Activated CD8-positive, alpha-beta memory T cell treated with anti-CD3 and anti-CD28 coated beads, Interleukin-2, amount 50 U/mL, for 1 hour (primary cell): ENCODE measurements around the gene TBC1D14.
A peak's percentile ranks its signal among the peaks of the same experiment; 100 is the strongest.
"Not testable (repeated sequence)": the region's sequence is repeated elsewhere in the genome, so short reads cannot be mapped to it uniquely, and the experiment has no call there.

ENCODE experiments used
- DNase-seq: peaks from one replicate; pipeline ENCODE4 v3.0.0-alpha.2; 2020; ENCODE audit errors: extremely low read depth

The TBC1D14 gene

GRCh38 chr4:6910340-6910959 lies 824 bp downstream of the TBC1D14 start:
- no peak for DNase-seq

GRCh38 chr4:6910960-6911874 lies 1.6 kb downstream of the TBC1D14 start:
- DNase-seq = no peak

GRCh38 chr4:6911917-6912316 lies 2.3 kb downstream of the TBC1D14 start:
- not testable (repeated sequence) for DNase-seq

- no peak for DNase-seq
These were observed 2.8 kb downstream of the TBC1D14 start for GRCh38 chr4:6912441-6912840.

GRCh38 chr4:6913350-6913905 lies 3.8 kb downstream of the TBC1D14 start:
- DNase-seq = no peak

GRCh38 chr4:6914448-6914847 lies 4.8 kb downstream of the TBC1D14 start:
- no peak for DNase-seq

GRCh38 chr4:6915041-6916005 lies 5.7 kb downstream of the TBC1D14 start:
- DNase-seq = no peak

- DNase-seq = no peak
These were observed 6.5 kb downstream of the TBC1D14 start for GRCh38 chr4:6916069-6916586.

GRCh38 chr4:6916587-6917460 lies 7.2 kb downstream of the TBC1D14 start:
- no peak for DNase-seq

- DNase-seq = no peak
These were observed 8.0 kb downstream of the TBC1D14 start for GRCh38 chr4:6917461-6918271.

GRCh38 chr4:6918338-6918737 lies 8.7 kb downstream of the TBC1D14 start:
- no peak for DNase-seq

GRCh38 chr4:6920171-6920570 lies 10.5 kb downstream of the TBC1D14 start:
- DNase-seq = no peak

GRCh38 chr4:6923507-6923906 lies 13.9 kb downstream of the TBC1D14 start:
- DNase-seq = no peak

- DNase-seq = no peak
These were observed 14.7 kb downstream of the TBC1D14 start for GRCh38 chr4:6924361-6924779.

GRCh38 chr4:6925357-6925836 lies 15.8 kb downstream of the TBC1D14 start:
- no peak for DNase-seq

GRCh38 chr4:6926081-6926480 lies 16.5 kb downstream of the TBC1D14 start:
- DNase-seq = no peak

- peak; percentile 25 for DNase-seq
These were observed 17.3 kb downstream of the TBC1D14 start for GRCh38 chr4:6926681-6927478.

GRCh38 chr4:6928081-6928480 lies 18.5 kb downstream of the TBC1D14 start:
- no peak for DNase-seq
